Colonic mucosa (tissue), 4 donors: ENCODE results near the gene IL1F10. TPM values are rescaled to one million over a fixed set of nuclear protein-coding genes. Genes with fewer than 3 reads are reported as not detected.

Experiments used
- DNase-seq: peaks from one replicate; pipeline ENCODE4 v3.0.0-alpha.2; 2020
- H3K27ac ChIP-seq: fragments of 200-600 bp; one replicate; pipeline ENCODE4 v1.8.0; 2021
- H3K27me3 ChIP-seq: fragments of 200-600 bp; one replicate; pipeline ENCODE4 v1.8.0; 2021
- H3K36me3 ChIP-seq: fragments of 200-600 bp; one replicate; pipeline ENCODE4 v1.8.0; 2021
- H3K4me1 ChIP-seq: fragments of 200-600 bp; one replicate; pipeline ENCODE4 v1.8.0; 2021; ENCODE audit warnings: mild to moderate bottlenecking
- H3K4me3 ChIP-seq: fragments of 200-600 bp; one replicate; pipeline ENCODE4 v1.8.0; 2021
- H3K9ac ChIP-seq, 2 donors: one replicate each; pipeline ENCODE4 v1.7.0; 2013; ENCODE audit warnings: control low read depth in 2 of 2, low read depth in 2 of 2, low read length in 2 of 2
- H3K9me3 ChIP-seq: fragments of 200-600 bp; one replicate; pipeline ENCODE4 v1.8.0; 2021
- CTCF ChIP-seq: fragments of 200-600 bp; IDR thresholded peaks from one replicate; pipeline ENCODE4 v1.8.0; 2022; ENCODE audit warnings: antibody characterized with exemption, mild to moderate bottlenecking
- intact Hi-C: fragments of 100-400 bp; cut with DNase I; formaldehyde crosslinking; loops from one replicate; pipeline ENCODE4 v1.14.1; 2022
- total RNA-seq, 2 donors: library from RNA; stranded (reverse); fragmentation: NEBNext Ultra II Directional in 1 of 2; extraction: Animal tissue kit (Norgen Biotek cat#: 25700) in 1 of 2; gene quantifications; one replicate each; pipeline ENCODE4 v1.2.1, GENCODE V29; 2021
- donor health status: healthy.
- donor health status: DM: no; HTN: no; CAD: no.
- donor health status: DM: no; HTN: no; CAD: no.

The IL1F10 gene
- total RNA-seq, 2 donors from 2014 or later: not detected

GRCh38 chr2:113098041-113098440 is 30.3 kb downstream of the IL1F10 start:
- no peak overlapping the region for H3K27ac ChIP-seq
- no peak for DNase-seq
- no peak for TF ChIP-seq CTCF

GRCh38 chr2:113098532-113098931 is 30.8 kb downstream of the IL1F10 start:
- Histone ChIP-seq H3K4me3 (no peak overlapping the region), H3K4me1 (no peaks in the 10 kb centered on the region), H3K27ac (no peak overlapping the region), H3K36me3 (no peaks in the 10 kb centered on the region), H3K9ac (no peak overlapping the region), H3K27me3 (no peaks in the 10 kb centered on the region), H3K9me3 (no peaks in the 10 kb centered on the region)
- DNase-seq: no peak
- TF ChIP-seq CTCF: no peak
- intact Hi-C loops: no loop called here

More at GRCh38 chr2:113098041-113098440, 30.3 kb downstream of the IL1F10 start:
- Histone ChIP-seq H3K4me3 (no peak overlapping the region), H3K4me1 (no peaks in the 10 kb centered on the region), H3K27me3 (no peaks in the 10 kb centered on the region), H3K9me3 (no peaks in the 10 kb centered on the region), H3K9ac (no peak overlapping the region), H3K36me3 (no peaks in the 10 kb centered on the region)
- intact Hi-C loops: no loop called here

GRCh38 chr2:113102133-113102532 is 34.4 kb downstream of the IL1F10 start:
- H3K9me3 ChIP-seq: no peaks in the 10 kb centered on the region
- TF ChIP-seq CTCF: no peak
- no peaks in the 10 kb centered on the region for H3K36me3 ChIP-seq
- no peak overlapping the region for H3K4me3 ChIP-seq
- no peak overlapping the region for H3K27ac ChIP-seq
- intact Hi-C loops: no loop called here
- H3K9ac ChIP-seq: no peak overlapping the region
- H3K27me3 ChIP-seq: no peaks in the 10 kb centered on the region
- no peaks in the 10 kb centered on the region for H3K4me1 ChIP-seq
- no peak for DNase-seq

GRCh38 chr2:113103277-113103676 is 35.5 kb downstream of the IL1F10 start:
- DNase-seq: no peak
- H3K4me1 ChIP-seq: no peaks in the 10 kb centered on the region
- no peaks in the 10 kb centered on the region for H3K27me3 ChIP-seq
- H3K27ac ChIP-seq: no peak overlapping the region
- no peaks in the 10 kb centered on the region for H3K36me3 ChIP-seq
- H3K9me3 ChIP-seq: no peaks in the 10 kb centered on the region
- no peak for TF ChIP-seq CTCF
- H3K4me3 ChIP-seq: no peak overlapping the region
- intact Hi-C loops: no loop called here
- no peak overlapping the region for H3K9ac ChIP-seq

GRCh38 chr2:113104054-113104611 is 36.4 kb downstream of the IL1F10 start:
- H3K4me1 ChIP-seq: no peaks in the 10 kb centered on the region
- no peak for DNase-seq
- H3K9me3 ChIP-seq: no peaks in the 10 kb centered on the region
- no peak overlapping the region for H3K4me3 ChIP-seq
- intact Hi-C loops: no loop called here
- no peaks in the 10 kb centered on the region for H3K27me3 ChIP-seq
- no peak overlapping the region for H3K9ac ChIP-seq
- no peak for TF ChIP-seq CTCF
- no peak overlapping the region for H3K27ac ChIP-seq
- H3K36me3 ChIP-seq: no peaks in the 10 kb centered on the region
